Measurements from ENCODE around the gene CEP72.

DNA sequence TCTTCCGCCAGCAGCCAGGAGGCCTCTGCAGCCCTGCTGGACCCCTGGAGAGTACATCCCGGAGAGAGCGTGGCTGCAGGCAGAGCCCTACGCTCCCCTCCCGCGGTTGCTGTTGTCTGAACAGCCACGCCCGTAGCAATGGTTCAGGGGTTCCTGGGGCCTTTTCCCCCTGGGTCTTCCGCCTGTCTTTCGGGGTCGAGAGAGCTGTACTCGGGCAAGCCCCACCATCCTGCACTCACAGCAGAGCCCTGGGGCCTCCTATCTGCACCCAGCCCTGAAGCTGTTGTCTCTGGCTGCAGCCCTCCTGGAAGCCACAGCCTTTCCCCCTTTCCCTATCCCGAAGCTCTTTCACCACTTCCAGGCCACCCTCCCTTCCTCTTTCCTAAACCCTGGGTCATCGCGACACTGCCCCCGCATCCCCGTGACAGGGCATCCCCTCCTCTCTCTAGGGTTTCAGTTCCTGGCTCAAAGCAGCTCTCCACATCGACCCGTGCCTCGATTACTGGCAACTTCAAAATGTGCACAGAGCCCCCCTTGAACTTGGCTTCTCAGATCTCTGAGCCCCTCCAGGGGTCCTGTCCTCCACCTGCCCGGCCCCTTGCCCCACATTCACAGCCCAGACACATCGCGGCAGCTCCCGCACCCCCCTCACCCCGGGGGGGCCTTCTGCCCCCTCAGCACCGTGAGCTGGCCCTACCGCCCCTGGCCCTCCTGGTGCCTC is 43.9 kb upstream of the CEP72 start:
- TF ChIP-seq CTCF (IDR thresholded peaks at IDR 0.05) (no peak), POLR2A (IDR thresholded peaks at IDR 0.05) (no peak), POLR2AphosphoS5 (IDR thresholded peaks at IDR 0.05) (no peak), EP300 (IDR thresholded peaks at IDR 0.05; ENCODE audit: low read depth) (no peak)

All from transverse colon (tissue), 4 donors.